Epithelial cell of esophagus (primary cell): Measurements from ENCODE around the gene MAD1L1.
"Not testable (repeated sequence)": the region's sequence is repeated elsewhere in the genome, so short reads cannot be mapped to it uniquely, and the experiment has no call there.

Experiments used
- DNase-seq: peaks from one replicate; pipeline ENCODE4 v3.0.0; 2010; ENCODE audit warnings: low read depth
- H3K4me3 ChIP-seq: 2 replicates; pipeline ENCODE4 v1.5.1; 2011; ENCODE audit warnings: mild to moderate bottlenecking, low read length, control low read depth
- TF ChIP-seq, protein P1 (sequence below): IDR thresholded peaks from 2 replicates; pipeline ENCODE4 v1.5.1; 2011; ENCODE audit warnings: low read depth, mild to moderate bottlenecking, low read length, control low read depth, inconsistent platforms; ENCODE audit not compliant: insufficient read depth; ENCODE audit errors: missing control alignments

MAD1L1 gene

GRCh38 chr7:1819259-1819841 is 413.4 kb downstream of the MAD1L1 start:
- H3K4me3 ChIP-seq = no peak overlapping the region
- DNase-seq = no peak
- TF ChIP-seq, protein P1, sequence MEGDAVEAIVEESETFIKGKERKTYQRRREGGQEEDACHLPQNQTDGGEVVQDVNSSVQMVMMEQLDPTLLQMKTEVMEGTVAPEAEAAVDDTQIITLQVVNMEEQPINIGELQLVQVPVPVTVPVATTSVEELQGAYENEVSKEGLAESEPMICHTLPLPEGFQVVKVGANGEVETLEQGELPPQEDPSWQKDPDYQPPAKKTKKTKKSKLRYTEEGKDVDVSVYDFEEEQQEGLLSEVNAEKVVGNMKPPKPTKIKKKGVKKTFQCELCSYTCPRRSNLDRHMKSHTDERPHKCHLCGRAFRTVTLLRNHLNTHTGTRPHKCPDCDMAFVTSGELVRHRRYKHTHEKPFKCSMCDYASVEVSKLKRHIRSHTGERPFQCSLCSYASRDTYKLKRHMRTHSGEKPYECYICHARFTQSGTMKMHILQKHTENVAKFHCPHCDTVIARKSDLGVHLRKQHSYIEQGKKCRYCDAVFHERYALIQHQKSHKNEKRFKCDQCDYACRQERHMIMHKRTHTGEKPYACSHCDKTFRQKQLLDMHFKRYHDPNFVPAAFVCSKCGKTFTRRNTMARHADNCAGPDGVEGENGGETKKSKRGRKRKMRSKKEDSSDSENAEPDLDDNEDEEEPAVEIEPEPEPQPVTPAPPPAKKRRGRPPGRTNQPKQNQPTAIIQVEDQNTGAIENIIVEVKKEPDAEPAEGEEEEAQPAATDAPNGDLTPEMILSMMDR = no peak

DNA sequence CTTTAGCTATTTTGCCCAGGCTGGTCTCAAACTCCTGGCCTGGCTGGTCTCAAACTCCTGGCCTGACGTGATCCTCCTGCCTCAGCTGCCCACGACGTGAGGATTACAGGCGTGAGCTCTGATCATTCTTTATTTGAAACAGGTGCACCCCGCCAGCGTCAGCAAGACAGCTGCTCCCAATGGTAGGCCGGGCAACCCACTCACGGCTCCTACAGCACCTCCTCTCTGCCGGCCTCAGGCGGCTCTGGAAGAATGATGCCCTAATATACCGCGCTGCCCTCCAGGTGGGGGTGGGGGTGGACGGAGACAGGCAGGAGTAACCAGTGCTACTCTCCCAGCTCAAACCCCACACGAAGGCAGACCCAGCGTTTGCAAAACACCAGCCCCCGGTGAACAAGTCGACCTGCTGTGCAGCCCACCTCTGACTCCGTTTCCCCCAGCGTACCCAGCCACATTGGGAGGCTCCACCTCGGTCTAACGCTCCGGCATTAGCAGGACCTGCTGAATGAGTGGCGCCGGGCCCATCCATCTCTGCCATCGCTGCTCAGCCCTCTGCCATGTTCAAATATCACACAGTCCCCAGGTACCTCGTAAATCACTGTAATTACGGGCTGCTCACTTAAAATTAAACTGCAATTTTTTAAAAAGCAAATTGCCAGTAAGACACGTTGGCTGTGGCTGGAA is 414.0 kb downstream of the MAD1L1 start:
- no peak overlapping the region for H3K4me3 ChIP-seq
- no peak for DNase-seq
- TF ChIP-seq, protein P1 = no peak

- H3K4me3 ChIP-seq = no peak overlapping the region
- TF ChIP-seq, protein P1 = no peak
- no peak for DNase-seq
Measured at GRCh38 chr7:1817061-1817712, 415.6 kb downstream of the MAD1L1 start.

DNA sequence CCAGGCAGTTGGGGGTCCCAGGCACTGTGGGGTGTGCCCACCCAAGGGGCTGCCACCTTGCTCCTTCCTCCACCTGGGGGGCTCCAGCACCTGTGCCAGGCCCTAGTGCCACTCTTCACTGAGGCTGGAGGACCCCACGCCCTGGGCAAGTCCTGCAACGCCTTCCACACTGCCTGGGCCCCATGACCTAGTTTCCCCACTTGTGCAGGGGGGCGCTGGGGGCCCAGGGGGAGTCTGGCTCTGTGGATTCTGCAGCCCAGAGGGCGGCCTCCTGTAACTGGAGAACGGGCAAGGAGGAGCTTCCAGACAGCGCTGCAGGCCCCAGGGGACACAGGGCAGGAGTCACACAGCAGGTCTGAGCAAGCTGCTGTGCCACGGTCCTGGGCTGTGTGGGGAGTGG is 416.3 kb downstream of the MAD1L1 start:
- not testable (repeated sequence) for DNase-seq, H3K4me3 ChIP-seq

GRCh38 chr7:1815551-1816281 is 417.0 kb downstream of the MAD1L1 start:
- DNase-seq, H3K4me3 ChIP-seq: not testable (repeated sequence)

DNA sequence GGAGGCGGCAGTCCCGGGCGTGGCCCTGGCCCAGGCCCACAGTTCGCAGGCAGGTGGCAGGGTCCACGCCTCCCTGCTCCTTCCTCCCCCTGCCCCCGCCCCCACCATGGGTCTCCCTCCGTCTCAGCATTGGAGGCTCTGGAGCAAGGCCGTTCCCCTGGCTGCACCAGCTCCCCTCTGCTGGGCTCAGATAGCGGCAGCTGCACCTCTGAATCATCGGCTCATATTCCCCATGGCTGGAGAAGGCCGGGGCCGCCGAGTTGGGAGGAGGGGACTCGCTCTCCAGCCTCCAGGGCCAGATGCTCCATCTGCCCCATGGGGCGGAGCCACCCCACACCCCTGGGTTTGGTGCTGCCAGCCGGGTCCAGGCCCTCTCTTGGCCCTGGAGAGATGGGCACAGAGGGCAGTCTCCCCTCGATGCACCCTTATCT is 417.7 kb downstream of the MAD1L1 start:
- TF ChIP-seq, protein P1 = no peak
- no peak overlapping the region for H3K4me3 ChIP-seq
- no peak for DNase-seq

DNA sequence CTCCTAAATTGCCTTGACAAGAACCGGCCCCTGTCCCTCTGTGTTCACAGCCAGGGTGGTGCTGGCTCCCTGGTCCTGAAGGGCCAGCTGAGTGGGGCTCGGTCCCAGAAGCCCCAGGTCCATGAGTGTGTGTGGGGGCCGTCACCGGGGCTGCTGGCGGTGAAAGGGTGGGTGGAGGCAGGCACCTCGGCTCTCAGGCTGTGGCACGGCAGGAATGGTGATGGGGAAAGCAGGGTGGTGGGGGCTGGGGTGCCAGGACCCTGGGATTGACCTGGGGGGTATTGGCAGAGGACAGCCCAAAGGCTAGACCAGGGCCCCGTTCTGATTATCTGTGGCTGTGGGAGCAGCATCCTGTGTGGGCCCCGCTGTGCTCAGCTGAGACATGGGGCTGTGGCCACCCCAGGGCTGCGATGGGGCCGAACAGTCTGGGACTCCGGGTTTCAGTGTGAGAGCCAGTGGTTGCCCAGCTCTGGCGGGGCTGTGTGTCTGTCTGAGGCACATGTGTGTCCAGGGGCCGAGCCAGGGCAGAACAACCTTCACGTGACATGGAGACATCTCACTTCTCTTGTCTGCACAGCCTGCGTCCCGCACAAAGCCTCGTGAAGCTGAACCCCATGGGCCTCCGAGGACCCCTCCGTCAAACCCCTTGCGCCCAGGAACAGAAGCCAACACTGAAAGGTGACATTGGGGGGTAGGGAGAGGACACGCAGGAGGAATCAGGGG is 418.5 kb downstream of the MAD1L1 start:
- no peak overlapping the region for H3K4me3 ChIP-seq
- TF ChIP-seq, protein P1 = no peak
- no peak for DNase-seq
